GM23338 (cell line): ENCODE measurements around the gene NIPA2. TPM values are rescaled to one million over a fixed set of nuclear protein-coding genes. Genes with fewer than 3 reads are reported as not detected.

Experiments
- ATAC-seq: fragments of 200-7000 bp; cut with Tn5 transposase; 3 replicates; pipeline ENCODE4 v1.9.1; 2020
- DNase-seq: peaks from one replicate; pipeline ENCODE4 v3.0.0-alpha.2; 2015; ENCODE audit warnings: low spot score
- H2AFZ ChIP-seq: fragments of 200-600 bp; sonication (generic); 2 replicates; pipeline ENCODE4 v1.8.0; 2016; ENCODE audit warnings: antibody characterized with exemption, mild to moderate bottlenecking, moderate library complexity
- H3F3A ChIP-seq: fragments of 200-600 bp; sonication (generic); replicated peaks from 2 replicates; pipeline ENCODE4 v1.8.0; 2017; ENCODE audit warnings: antibody characterized with exemption, mixed run types, low read depth
- H3K27ac ChIP-seq: fragments of 200-600 bp; sonication (generic); 2 replicates; pipeline ENCODE4 v1.6.1; 2016; ENCODE audit warnings: low read depth
- H3K27me3 ChIP-seq: fragments of 200-600 bp; sonication (generic); 2 replicates; pipeline ENCODE4 v1.8.0; 2016; ENCODE audit warnings: mild to moderate bottlenecking, mixed run types, moderate library complexity; ENCODE audit not compliant: insufficient read depth
- H3K36me3 ChIP-seq: fragments of 200-600 bp; sonication (generic); 2 replicates; pipeline ENCODE4 v1.8.0; 2016; ENCODE audit warnings: mild to moderate bottlenecking; ENCODE audit not compliant: insufficient read depth
- H3K4me1 ChIP-seq: fragments of 200-600 bp; sonication (generic); 2 replicates; pipeline ENCODE4 v1.8.0; 2016; ENCODE audit warnings: mild to moderate bottlenecking, moderate library complexity; ENCODE audit not compliant: insufficient read depth
- H3K4me2 ChIP-seq: fragments of 200-600 bp; sonication (generic); 2 replicates; pipeline ENCODE4 v1.7.1; 2017; ENCODE audit warnings: mixed run types
- H3K4me3 ChIP-seq: fragments of 200-600 bp; sonication (generic); 2 replicates; pipeline ENCODE4 v1.6.1; 2016; ENCODE audit warnings: mixed run types
- H3K79me2 ChIP-seq: fragments of 200-600 bp; sonication (generic); replicated peaks from 2 replicates; pipeline ENCODE4 v1.8.0; 2017; ENCODE audit warnings: mild to moderate bottlenecking; ENCODE audit not compliant: insufficient read depth
- H3K9me2 ChIP-seq: fragments of 200-600 bp; sonication (generic); 2 replicates; pipeline ENCODE4 v1.8.0; 2017; ENCODE audit not compliant: insufficient read depth
- H4K20me1 ChIP-seq: fragments of 200-600 bp; sonication (generic); replicated peaks from 2 replicates; pipeline ENCODE4 v1.8.0; 2017; ENCODE audit warnings: mild to moderate bottlenecking; ENCODE audit not compliant: insufficient read depth
- H3K27ac Mint-ChIP-seq: 2 replicates; pipeline ENCODE4 v1.8.0; 2020; ENCODE audit warnings: inconsistent platforms, mild to moderate bottlenecking, moderate library complexity, mixed read lengths
- H3K27me3 Mint-ChIP-seq: 3 replicates; pipeline ENCODE4 v1.8.0; 2022; ENCODE audit warnings: low read depth, mild to moderate bottlenecking, moderate library complexity, mixed read lengths, inconsistent platforms; ENCODE audit not compliant: insufficient read depth, poor library complexity
- H3K36me3 Mint-ChIP-seq: 3 replicates; pipeline ENCODE4 v1.8.0; 2021; ENCODE audit warnings: low read depth, mild to moderate bottlenecking, inconsistent platforms, moderate library complexity, mixed read lengths
- H3K4me1 Mint-ChIP-seq: 3 replicates; pipeline ENCODE4 v1.8.0; 2020; ENCODE audit warnings: mild to moderate bottlenecking, inconsistent platforms, mixed read lengths
- H3K4me3 Mint-ChIP-seq: 3 replicates; pipeline ENCODE4 v1.8.0; 2021; ENCODE audit warnings: moderate library complexity, mild to moderate bottlenecking, inconsistent platforms, mixed read lengths
- H3K9me3 Mint-ChIP-seq: 3 replicates; pipeline ENCODE4 v1.8.0; 2020; ENCODE audit warnings: moderate library complexity, mild to moderate bottlenecking, inconsistent platforms, mixed read lengths
- CREB1 ChIP-seq: fragments of 250-450 bp; sonication (Bioruptor Pico); IDR thresholded peaks from 2 replicates; pipeline ENCODE4 v1.5.0; 2020; ENCODE audit warnings: low read depth, mild to moderate bottlenecking, moderate library complexity
- EZH2 ChIP-seq: fragments of 200-600 bp; sonication (generic); IDR thresholded peaks from one replicate; pipeline ENCODE4 v1.8.0; 2017; ENCODE audit warnings: antibody characterized with exemption, mild to moderate bottlenecking, low read depth; ENCODE audit not compliant: unreplicated experiment
- JUNB ChIP-seq: IDR thresholded peaks from one replicate; pipeline ENCODE4 v1.6.1; 2016; ENCODE audit warnings: antibody characterized with exemption; ENCODE audit not compliant: unreplicated experiment
- NANOG ChIP-seq: IDR thresholded peaks from 2 replicates; pipeline ENCODE4 v1.6.1; 2016; ENCODE audit warnings: antibody characterized with exemption, borderline replicate concordance
- POLR2AphosphoS5 ChIP-seq: IDR thresholded peaks from 2 replicates; pipeline ENCODE4 v1.6.1; 2016; ENCODE audit warnings: antibody characterized with exemption, low read depth
- STAT1 ChIP-seq: IDR thresholded peaks from one replicate; pipeline ENCODE4 v1.6.1; 2016; ENCODE audit warnings: antibody characterized with exemption; ENCODE audit not compliant: unreplicated experiment
- ZNF114 ChIP-seq: fragments of 250-450 bp; sonication (Bioruptor Pico); IDR thresholded peaks from 2 replicates; pipeline ENCODE4 v1.5.0; 2020; ENCODE audit warnings: mild to moderate bottlenecking, moderate library complexity
- ZNF331 ChIP-seq: fragments of 250-450 bp; sonication (Bioruptor Pico); IDR thresholded peaks from 2 replicates; pipeline ENCODE4 v1.5.0; 2020; ENCODE audit warnings: low read depth, mild to moderate bottlenecking, moderate library complexity
- polyA plus RNA-seq: library from polyadenylated mRNA; unstranded; fragments of >200 nt; fragmentation: Nextera tagmentation; extraction: Ambion mirVana; gene quantifications from 2 replicates; pipeline ENCODE4 v1.2.1, GENCODE V29; 2016
- total RNA-seq: library from RNA; depleted of rRNA; stranded (reverse); fragments of >200 nt; shearing (Covaris generic); gene quantifications from 2 replicates; pipeline ENCODE4 v1.2.3, GENCODE V29; 2014
- TF ChIP-seq, protein P1 (sequence below): IDR thresholded peaks from 2 replicates; pipeline ENCODE4 v1.6.1; 2016; ENCODE audit warnings: antibody characterized with exemption
- TF ChIP-seq, protein P2 (sequence below), 2 experiments: fragments of 200-600 bp in 1 of 2; sonication (generic) in 1 of 2; conservative IDR thresholded peaks; 2 replicates each; pipeline versions ENCODE4 v1.5.1 to v1.6.1; 2016 to 2017; ENCODE audit warnings: antibody characterized with exemption in 2 of 2, low read depth in 2 of 2, mild to moderate bottlenecking in 2 of 2, moderate library complexity in 1 of 2
- TF ChIP-seq, protein P3 (sequence below): IDR thresholded peaks from one replicate; pipeline ENCODE4 v1.6.1; 2018; ENCODE audit warnings: antibody characterized with exemption; ENCODE audit not compliant: unreplicated experiment
- TF ChIP-seq, protein P4 (sequence below): fragments of 250-450 bp; sonication (Bioruptor Pico); IDR thresholded peaks from 2 replicates; pipeline ENCODE4 v1.5.0; 2020; ENCODE audit warnings: mild to moderate bottlenecking, moderate library complexity

Gene NIPA2
- total and polyA plus RNA-seq, 2 experiments from 2014 or later: 35.0 to 105 TPM

DNA sequence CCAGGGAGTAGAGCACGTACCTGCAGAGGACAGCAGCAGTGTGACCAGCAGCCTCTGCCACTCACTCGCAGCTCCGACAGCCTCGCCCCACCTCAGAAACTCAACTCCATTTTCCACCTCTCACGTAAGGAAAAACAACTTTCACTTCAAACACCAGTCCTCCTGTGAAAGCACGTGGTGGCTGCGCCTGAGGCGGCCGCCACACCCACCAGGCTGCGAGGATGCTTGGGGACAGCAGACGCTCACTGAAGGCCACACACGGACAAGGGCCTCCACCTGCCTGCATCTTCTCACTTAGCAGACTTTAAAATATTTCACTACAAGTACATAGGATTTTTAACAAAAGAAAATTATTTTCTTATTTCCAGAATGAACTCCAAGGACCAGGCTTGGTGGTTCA is 73.8 kb downstream of the NIPA2 start:
- H3K4me3 ChIP-seq: no peak overlapping the region
- no peaks in the 10 kb centered on the region for H3F3A ChIP-seq
- TF ChIP-seq, protein P1, sequence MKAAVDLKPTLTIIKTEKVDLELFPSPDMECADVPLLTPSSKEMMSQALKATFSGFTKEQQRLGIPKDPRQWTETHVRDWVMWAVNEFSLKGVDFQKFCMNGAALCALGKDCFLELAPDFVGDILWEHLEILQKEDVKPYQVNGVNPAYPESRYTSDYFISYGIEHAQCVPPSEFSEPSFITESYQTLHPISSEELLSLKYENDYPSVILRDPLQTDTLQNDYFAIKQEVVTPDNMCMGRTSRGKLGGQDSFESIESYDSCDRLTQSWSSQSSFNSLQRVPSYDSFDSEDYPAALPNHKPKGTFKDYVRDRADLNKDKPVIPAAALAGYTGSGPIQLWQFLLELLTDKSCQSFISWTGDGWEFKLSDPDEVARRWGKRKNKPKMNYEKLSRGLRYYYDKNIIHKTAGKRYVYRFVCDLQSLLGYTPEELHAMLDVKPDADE: no peak
- TF ChIP-seq POLR2AphosphoS5 (no peak), CREB1 (CRISPR knock-in tag) (no peak), JUNB (no peak), ZNF331 (CRISPR knock-in tag) (no peak), ZNF114 (CRISPR knock-in tag) (no peak), STAT1 (no peak), EZH2 (no peak), NANOG (no peak)
- TF ChIP-seq, protein P2, sequence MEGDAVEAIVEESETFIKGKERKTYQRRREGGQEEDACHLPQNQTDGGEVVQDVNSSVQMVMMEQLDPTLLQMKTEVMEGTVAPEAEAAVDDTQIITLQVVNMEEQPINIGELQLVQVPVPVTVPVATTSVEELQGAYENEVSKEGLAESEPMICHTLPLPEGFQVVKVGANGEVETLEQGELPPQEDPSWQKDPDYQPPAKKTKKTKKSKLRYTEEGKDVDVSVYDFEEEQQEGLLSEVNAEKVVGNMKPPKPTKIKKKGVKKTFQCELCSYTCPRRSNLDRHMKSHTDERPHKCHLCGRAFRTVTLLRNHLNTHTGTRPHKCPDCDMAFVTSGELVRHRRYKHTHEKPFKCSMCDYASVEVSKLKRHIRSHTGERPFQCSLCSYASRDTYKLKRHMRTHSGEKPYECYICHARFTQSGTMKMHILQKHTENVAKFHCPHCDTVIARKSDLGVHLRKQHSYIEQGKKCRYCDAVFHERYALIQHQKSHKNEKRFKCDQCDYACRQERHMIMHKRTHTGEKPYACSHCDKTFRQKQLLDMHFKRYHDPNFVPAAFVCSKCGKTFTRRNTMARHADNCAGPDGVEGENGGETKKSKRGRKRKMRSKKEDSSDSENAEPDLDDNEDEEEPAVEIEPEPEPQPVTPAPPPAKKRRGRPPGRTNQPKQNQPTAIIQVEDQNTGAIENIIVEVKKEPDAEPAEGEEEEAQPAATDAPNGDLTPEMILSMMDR (conservative IDR thresholded peaks at IDR 0.05; ENCODE audit: low read depth in 2 of 2): no peak
- TF ChIP-seq, protein P3, sequence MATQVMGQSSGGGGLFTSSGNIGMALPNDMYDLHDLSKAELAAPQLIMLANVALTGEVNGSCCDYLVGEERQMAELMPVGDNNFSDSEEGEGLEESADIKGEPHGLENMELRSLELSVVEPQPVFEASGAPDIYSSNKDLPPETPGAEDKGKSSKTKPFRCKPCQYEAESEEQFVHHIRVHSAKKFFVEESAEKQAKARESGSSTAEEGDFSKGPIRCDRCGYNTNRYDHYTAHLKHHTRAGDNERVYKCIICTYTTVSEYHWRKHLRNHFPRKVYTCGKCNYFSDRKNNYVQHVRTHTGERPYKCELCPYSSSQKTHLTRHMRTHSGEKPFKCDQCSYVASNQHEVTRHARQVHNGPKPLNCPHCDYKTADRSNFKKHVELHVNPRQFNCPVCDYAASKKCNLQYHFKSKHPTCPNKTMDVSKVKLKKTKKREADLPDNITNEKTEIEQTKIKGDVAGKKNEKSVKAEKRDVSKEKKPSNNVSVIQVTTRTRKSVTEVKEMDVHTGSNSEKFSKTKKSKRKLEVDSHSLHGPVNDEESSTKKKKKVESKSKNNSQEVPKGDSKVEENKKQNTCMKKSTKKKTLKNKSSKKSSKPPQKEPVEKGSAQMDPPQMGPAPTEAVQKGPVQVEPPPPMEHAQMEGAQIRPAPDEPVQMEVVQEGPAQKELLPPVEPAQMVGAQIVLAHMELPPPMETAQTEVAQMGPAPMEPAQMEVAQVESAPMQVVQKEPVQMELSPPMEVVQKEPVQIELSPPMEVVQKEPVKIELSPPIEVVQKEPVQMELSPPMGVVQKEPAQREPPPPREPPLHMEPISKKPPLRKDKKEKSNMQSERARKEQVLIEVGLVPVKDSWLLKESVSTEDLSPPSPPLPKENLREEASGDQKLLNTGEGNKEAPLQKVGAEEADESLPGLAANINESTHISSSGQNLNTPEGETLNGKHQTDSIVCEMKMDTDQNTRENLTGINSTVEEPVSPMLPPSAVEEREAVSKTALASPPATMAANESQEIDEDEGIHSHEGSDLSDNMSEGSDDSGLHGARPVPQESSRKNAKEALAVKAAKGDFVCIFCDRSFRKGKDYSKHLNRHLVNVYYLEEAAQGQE: no peak
- TF ChIP-seq, protein P4, sequence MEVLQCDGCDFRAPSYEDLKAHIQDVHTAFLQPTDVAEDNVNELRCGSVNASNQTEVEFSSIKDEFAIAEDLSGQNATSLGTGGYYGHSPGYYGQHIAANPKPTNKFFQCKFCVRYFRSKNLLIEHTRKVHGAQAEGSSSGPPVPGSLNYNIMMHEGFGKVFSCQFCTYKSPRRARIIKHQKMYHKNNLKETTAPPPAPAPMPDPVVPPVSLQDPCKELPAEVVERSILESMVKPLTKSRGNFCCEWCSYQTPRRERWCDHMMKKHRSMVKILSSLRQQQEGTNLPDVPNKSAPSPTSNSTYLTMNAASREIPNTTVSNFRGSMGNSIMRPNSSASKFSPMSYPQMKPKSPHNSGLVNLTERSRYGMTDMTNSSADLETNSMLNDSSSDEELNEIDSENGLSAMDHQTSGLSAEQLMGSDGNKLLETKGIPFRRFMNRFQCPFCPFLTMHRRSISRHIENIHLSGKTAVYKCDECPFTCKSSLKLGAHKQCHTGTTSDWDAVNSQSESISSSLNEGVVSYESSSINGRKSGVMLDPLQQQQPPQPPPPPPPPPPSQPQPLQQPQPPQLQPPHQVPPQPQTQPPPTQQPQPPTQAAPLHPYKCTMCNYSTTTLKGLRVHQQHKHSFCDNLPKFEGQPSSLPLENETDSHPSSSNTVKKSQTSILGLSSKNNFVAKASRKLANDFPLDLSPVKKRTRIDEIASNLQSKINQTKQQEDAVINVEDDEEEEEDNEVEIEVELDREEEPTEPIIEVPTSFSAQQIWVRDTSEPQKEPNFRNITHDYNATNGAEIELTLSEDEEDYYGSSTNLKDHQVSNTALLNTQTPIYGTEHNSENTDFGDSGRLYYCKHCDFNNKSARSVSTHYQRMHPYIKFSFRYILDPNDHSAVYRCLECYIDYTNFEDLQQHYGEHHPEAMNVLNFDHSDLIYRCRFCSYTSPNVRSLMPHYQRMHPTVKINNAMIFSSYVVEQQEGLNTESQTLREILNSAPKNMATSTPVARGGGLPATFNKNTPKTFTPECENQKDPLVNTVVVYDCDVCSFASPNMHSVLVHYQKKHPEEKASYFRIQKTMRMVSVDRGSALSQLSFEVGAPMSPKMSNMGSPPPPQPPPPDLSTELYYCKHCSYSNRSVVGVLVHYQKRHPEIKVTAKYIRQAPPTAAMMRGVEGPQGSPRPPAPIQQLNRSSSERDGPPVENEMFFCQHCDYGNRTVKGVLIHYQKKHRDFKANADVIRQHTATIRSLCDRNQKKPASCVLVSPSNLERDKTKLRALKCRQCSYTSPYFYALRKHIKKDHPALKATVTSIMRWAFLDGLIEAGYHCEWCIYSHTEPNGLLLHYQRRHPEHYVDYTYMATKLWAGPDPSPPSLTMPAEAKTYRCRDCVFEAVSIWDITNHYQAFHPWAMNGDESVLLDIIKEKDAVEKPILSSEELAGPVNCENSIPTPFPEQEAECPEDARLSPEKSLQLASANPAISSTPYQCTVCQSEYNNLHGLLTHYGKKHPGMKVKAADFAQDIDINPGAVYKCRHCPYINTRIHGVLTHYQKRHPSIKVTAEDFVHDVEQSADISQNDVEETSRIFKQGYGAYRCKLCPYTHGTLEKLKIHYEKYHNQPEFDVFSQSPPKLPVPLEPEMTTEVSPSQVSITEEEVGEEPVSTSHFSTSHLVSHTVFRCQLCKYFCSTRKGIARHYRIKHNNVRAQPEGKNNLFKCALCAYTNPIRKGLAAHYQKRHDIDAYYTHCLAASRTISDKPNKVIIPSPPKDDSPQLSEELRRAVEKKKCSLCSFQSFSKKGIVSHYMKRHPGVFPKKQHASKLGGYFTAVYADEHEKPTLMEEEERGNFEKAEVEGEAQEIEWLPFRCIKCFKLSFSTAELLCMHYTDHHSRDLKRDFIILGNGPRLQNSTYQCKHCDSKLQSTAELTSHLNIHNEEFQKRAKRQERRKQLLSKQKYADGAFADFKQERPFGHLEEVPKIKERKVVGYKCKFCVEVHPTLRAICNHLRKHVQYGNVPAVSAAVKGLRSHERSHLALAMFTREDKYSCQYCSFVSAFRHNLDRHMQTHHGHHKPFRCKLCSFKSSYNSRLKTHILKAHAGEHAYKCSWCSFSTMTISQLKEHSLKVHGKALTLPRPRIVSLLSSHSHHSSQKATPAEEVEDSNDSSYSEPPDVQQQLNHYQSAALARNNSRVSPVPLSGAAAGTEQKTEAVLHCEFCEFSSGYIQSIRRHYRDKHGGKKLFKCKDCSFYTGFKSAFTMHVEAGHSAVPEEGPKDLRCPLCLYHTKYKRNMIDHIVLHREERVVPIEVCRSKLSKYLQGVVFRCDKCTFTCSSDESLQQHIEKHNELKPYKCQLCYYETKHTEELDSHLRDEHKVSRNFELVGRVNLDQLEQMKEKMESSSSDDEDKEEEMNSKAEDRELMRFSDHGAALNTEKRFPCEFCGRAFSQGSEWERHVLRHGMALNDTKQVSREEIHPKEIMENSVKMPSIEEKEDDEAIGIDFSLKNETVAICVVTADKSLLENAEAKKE (CRISPR knock-in tag): no peak
- no peaks in the 10 kb centered on the region; the same call in 2 of the 3 replicates for H3K4me1 Mint-ChIP-seq
- DNase-seq: no peak
- H3K9me3 Mint-ChIP-seq: no peaks in the 10 kb centered on the region
- no peak overlapping the region for H3K27ac ChIP-seq
- no peak overlapping the region for H3K4me3 Mint-ChIP-seq
- H3K9me2 ChIP-seq: no peaks in the 10 kb centered on the region
- 0 out of 2 replicates have a peak, but pooled peaks cover 5% of the 10 kb centered on the region for H3K36me3 ChIP-seq
- H2AFZ ChIP-seq: no peak overlapping the region
- H3K79me2 ChIP-seq: no peaks in the 10 kb centered on the region
- no peak for ATAC-seq
- no peak overlapping the region for H3K27ac Mint-ChIP-seq
- peaks cover 53% of the 10 kb centered on the region for H3K36me3 Mint-ChIP-seq
- peaks cover 1% of the 10 kb centered on the region for H3K27me3 Mint-ChIP-seq
- no peaks in the 10 kb centered on the region; the same call in 1 of the 2 replicates for H4K20me1 ChIP-seq
- no peak overlapping the region for H3K4me2 ChIP-seq
- no peaks in the 10 kb centered on the region for H3K4me1 ChIP-seq
- H3K27me3 ChIP-seq: no peaks in the 10 kb centered on the region
